Measurements from ENCODE around the gene ADAMTS6.
"Not testable (repeated sequence)": the region's sequence is repeated elsewhere in the genome, so short reads cannot be mapped to it uniquely, and the experiment has no call there.

ADAMTS6 gene

DNA sequence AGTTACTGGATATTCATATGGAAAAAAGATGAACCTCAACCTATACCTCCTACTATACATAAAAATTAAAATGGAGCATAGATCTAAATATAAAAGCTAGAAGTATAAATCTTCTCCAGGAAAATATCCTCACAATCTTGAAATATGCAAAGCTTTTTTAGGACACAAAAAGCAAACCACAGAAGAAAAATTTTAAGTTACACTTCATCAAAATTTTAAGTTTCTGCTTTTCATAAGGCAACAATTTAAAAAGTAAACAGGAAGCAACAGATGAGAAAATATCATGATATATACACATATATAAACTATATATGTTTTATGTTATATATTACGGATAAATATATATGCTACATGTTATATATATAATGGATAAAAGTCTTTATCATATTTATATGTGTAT is 157.5 kb downstream of the ADAMTS6 start:
- Histone ChIP-seq H3K9ac (ENCODE audit: low read length) (no peak overlapping the region), H3K4me3 (ENCODE audit: low read length) (no peak overlapping the region), H3K4me1 (ENCODE audit: control insufficient read depth, low read depth, low read length) (peaks cover 20% of the 10 kb centered on the region), H3K27ac (ENCODE audit: low read length) (no peak overlapping the region), H3K9me3 (ENCODE audit: control insufficient read depth, low read depth, low read length) (no peaks in the 10 kb centered on the region), H3K36me3 (ENCODE audit: control insufficient read depth, low read depth, low read length) (no peaks in the 10 kb centered on the region), H3K27me3 (ENCODE audit: control insufficient read depth, insufficient read depth, low read length) (no peaks in the 10 kb centered on the region)

DNA sequence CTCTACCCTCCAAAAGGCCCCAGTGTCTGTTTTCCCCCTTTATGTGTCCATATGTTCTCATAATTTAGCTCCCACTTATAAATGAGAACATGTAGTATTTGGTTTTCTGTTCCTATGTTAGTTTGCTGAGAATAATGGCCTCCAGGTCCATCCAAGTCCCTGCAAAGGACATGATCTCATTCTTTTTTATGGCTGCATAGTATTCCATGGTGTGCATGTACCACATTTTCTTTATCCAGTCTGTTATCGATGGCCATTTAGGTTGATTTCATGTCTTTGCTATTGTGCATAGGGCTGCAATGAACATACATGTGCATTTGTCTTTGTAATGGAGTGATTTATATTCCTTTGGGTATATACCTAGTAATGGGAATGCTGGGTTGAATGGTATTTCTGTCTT is 161.0 kb downstream of the ADAMTS6 start:
- not testable (repeated sequence) for H3K27ac ChIP-seq (ENCODE audit: low read length); H3K4me1 ChIP-seq (ENCODE audit: control insufficient read depth, low read depth, low read length); H3K27me3 ChIP-seq (ENCODE audit: control insufficient read depth, insufficient read depth, low read length); H3K9ac ChIP-seq (ENCODE audit: low read length); H3K9me3 ChIP-seq (ENCODE audit: control insufficient read depth, low read depth, low read length); H3K4me3 ChIP-seq (ENCODE audit: low read length); H3K36me3 ChIP-seq (ENCODE audit: control insufficient read depth, low read depth, low read length)

DNA sequence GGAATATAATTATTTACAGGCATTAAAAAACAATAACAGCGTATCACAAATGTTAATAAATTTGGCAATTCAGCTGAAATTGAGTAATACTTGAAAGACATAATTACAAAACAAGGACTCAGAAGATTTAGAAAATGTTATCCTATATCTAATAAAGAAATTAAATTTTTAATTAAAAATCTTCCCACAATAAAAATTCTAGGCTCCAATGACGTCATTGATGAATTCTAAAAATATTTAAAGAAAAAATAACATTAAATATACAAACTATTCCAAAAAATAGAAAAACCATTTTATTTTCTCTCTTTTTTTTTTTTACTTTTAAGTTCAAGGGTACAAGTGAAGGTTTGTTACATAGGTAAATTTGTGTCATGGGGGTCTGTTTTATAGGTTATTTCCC is 161.5 kb downstream of the ADAMTS6 start:
- Histone ChIP-seq H3K27me3 (ENCODE audit: control insufficient read depth, insufficient read depth, low read length) (no peaks in the 10 kb centered on the region), H3K4me3 (ENCODE audit: low read length) (no peak overlapping the region), H3K9me3 (ENCODE audit: control insufficient read depth, low read depth, low read length) (no peaks in the 10 kb centered on the region), H3K9ac (ENCODE audit: low read length) (no peak overlapping the region), H3K4me1 (ENCODE audit: control insufficient read depth, low read depth, low read length) (no peaks in the 10 kb centered on the region), H3K27ac (ENCODE audit: low read length) (no peak overlapping the region), H3K36me3 (ENCODE audit: control insufficient read depth, low read depth, low read length) (no peaks in the 10 kb centered on the region)

DNA sequence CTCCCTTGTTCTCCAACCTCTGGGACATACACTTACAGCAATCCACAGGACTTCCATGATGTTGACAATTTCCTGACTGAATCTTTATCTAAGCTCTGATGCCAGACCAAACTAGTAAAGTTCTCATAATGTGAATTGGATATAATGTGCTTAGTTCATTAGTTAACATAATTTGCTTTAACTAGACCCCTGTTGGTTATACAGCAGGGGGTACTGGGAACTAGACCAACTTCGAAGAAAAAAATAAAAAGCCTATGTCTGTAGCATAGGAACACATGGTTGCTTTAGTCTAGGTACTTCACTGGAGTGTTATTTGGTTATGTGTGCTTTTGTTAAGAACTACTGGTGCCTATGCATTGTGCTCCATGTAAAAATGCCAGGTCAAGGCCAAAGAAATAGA is 173.8 kb downstream of the ADAMTS6 start:
- H3K36me3 ChIP-seq (ENCODE audit: control insufficient read depth, low read depth, low read length), result no peaks in the 10 kb centered on the region
- H3K9ac ChIP-seq (ENCODE audit: low read length), result no peak overlapping the region
- H3K4me1 ChIP-seq (ENCODE audit: control insufficient read depth, low read depth, low read length), result no peaks in the 10 kb centered on the region
- H3K27ac ChIP-seq (ENCODE audit: low read length), result no peak overlapping the region
- H3K27me3 ChIP-seq (ENCODE audit: control insufficient read depth, insufficient read depth, low read length), result no peaks in the 10 kb centered on the region
- no peak overlapping the region for H3K4me3 ChIP-seq (ENCODE audit: low read length)
- no peaks in the 10 kb centered on the region for H3K9me3 ChIP-seq (ENCODE audit: control insufficient read depth, low read depth, low read length)

DNA sequence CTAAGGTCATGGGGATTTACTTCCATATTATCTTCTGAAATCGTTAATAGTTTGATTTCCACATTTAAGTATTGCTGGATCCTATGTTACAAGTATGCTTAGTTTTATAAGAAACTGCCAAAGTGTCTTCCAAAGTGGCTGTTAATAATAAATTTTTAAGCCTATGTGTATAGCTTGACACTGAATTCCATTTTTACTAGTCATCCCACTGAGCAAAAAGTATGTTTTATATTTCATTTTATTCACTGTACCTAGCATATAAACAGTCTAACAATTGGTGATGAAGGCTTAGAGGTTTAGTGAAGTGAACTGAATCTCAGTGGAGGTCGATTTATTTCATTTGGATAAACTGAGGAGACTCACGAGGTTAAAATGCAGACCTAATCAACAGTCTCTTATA is 174.6 kb downstream of the ADAMTS6 start:
- H3K27me3 ChIP-seq (ENCODE audit: control insufficient read depth, insufficient read depth, low read length), result no peaks in the 10 kb centered on the region
- H3K9ac ChIP-seq (ENCODE audit: low read length), result no peak overlapping the region
- H3K36me3 ChIP-seq (ENCODE audit: control insufficient read depth, low read depth, low read length), result no peaks in the 10 kb centered on the region
- H3K4me1 ChIP-seq (ENCODE audit: control insufficient read depth, low read depth, low read length), result no peaks in the 10 kb centered on the region
- H3K9me3 ChIP-seq (ENCODE audit: control insufficient read depth, low read depth, low read length), result no peaks in the 10 kb centered on the region
- H3K4me3 ChIP-seq (ENCODE audit: low read length), result no peak overlapping the region
- no peak overlapping the region for H3K27ac ChIP-seq (ENCODE audit: low read length)

DNA sequence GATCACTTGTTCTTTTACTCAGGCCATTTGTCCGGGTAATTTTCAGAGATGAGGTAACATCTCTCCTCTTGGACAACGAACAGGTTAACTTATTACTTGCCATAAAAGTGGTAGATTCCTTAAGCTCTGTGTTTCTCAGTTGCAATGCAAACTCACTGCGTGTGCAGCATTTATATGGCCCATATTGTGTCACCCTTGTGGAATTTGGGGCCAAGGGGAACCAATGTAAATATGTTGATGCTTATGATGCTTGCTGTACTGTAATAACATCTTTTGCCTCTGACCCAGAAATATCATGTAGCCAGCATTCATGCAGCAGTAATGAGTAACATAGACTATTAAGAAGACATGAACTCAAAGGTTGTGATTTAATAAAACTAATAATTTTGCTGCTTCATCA is 175.8 kb downstream of the ADAMTS6 start:
- no peak overlapping the region for H3K27ac ChIP-seq (ENCODE audit: low read length)
- no peaks in the 10 kb centered on the region for H3K27me3 ChIP-seq (ENCODE audit: control insufficient read depth, insufficient read depth, low read length)
- H3K4me1 ChIP-seq (ENCODE audit: control insufficient read depth, low read depth, low read length), result no peaks in the 10 kb centered on the region
- no peaks in the 10 kb centered on the region for H3K9me3 ChIP-seq (ENCODE audit: control insufficient read depth, low read depth, low read length)
- H3K9ac ChIP-seq (ENCODE audit: low read length), result no peak overlapping the region
- no peaks in the 10 kb centered on the region for H3K36me3 ChIP-seq (ENCODE audit: control insufficient read depth, low read depth, low read length)
- H3K4me3 ChIP-seq (ENCODE audit: low read length), result no peak overlapping the region

DNA sequence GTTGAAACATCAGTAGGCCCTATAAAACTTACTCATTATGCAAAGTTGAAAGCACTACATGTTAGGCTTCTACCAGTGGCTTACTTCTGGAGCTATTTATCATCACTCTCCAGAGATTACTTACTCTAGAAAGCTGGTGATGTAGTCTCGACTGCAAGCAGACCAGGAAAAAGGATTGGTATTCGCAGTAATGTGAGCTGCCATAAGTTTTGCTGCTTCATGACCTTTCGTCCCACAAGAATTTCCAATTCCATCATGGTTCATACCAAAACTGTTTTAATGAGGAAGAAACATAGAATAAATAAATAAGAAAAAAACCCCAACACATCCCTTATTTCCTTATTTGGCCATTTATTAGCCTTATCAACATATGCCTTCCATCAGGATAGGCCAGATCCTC is 181.9 kb downstream of the ADAMTS6 start:
- Histone ChIP-seq H3K4me1 (ENCODE audit: control insufficient read depth, low read depth, low read length) (no peaks in the 10 kb centered on the region), H3K36me3 (ENCODE audit: control insufficient read depth, low read depth, low read length) (no peaks in the 10 kb centered on the region), H3K4me3 (ENCODE audit: low read length) (no peak overlapping the region), H3K27me3 (ENCODE audit: control insufficient read depth, insufficient read depth, low read length) (no peaks in the 10 kb centered on the region), H3K9ac (ENCODE audit: low read length) (no peak overlapping the region), H3K27ac (ENCODE audit: low read length) (no peak overlapping the region), H3K9me3 (ENCODE audit: control insufficient read depth, low read depth, low read length) (no peaks in the 10 kb centered on the region)

DNA sequence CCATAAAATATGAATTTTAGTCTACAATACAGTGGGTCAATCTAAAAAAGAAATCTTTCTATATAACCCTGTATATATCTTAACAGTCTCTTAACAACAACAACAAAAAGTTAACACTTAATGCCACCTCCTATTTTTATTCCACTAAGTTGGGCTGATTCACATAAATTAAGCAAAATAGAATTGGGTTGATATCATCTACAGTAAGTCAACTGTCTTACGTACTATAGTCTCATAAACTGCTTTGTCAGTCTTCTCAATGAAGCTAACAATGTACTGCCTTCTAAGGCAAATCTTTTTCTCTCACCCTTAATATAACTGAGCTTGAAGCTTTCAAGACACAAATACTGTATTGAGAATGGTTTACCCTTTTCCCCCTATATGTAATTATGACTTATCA is 185.7 kb downstream of the ADAMTS6 start:
- Histone ChIP-seq H3K9ac (ENCODE audit: low read length) (no peak overlapping the region), H3K4me1 (ENCODE audit: control insufficient read depth, low read depth, low read length) (no peaks in the 10 kb centered on the region), H3K27ac (ENCODE audit: low read length) (no peak overlapping the region), H3K4me3 (ENCODE audit: low read length) (no peak overlapping the region), H3K36me3 (ENCODE audit: control insufficient read depth, low read depth, low read length) (no peaks in the 10 kb centered on the region), H3K27me3 (ENCODE audit: control insufficient read depth, insufficient read depth, low read length) (no peaks in the 10 kb centered on the region), H3K9me3 (ENCODE audit: control insufficient read depth, low read depth, low read length) (no peaks in the 10 kb centered on the region)

DNA sequence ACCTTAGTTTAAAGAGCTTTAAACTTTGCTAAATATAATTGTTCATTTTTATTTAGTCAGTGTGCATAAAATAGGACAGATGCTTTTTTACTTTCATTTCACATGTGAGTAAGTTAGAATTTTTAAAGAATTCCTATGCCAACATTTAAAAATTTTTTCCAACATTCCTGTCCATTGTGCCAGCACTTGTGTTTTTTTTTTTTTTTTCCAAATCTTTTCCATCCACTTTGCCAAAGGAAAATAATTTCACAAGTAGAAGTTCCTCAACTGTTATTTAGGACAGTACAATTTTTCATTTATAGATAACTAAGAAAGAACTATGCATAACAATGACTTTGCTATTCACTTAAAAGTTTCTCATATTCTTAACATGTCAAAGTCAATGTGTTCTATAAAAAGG is 189.5 kb downstream of the ADAMTS6 start:
- no peak overlapping the region for H3K9ac ChIP-seq (ENCODE audit: low read length)
- H3K27me3 ChIP-seq (ENCODE audit: control insufficient read depth, insufficient read depth, low read length), result no peaks in the 10 kb centered on the region
- H3K36me3 ChIP-seq (ENCODE audit: control insufficient read depth, low read depth, low read length), result no peaks in the 10 kb centered on the region
- no peaks in the 10 kb centered on the region for H3K4me1 ChIP-seq (ENCODE audit: control insufficient read depth, low read depth, low read length)
- no peaks in the 10 kb centered on the region for H3K9me3 ChIP-seq (ENCODE audit: control insufficient read depth, low read depth, low read length)
- H3K27ac ChIP-seq (ENCODE audit: low read length), result no peak overlapping the region
- no peak overlapping the region for H3K4me3 ChIP-seq (ENCODE audit: low read length)

DNA sequence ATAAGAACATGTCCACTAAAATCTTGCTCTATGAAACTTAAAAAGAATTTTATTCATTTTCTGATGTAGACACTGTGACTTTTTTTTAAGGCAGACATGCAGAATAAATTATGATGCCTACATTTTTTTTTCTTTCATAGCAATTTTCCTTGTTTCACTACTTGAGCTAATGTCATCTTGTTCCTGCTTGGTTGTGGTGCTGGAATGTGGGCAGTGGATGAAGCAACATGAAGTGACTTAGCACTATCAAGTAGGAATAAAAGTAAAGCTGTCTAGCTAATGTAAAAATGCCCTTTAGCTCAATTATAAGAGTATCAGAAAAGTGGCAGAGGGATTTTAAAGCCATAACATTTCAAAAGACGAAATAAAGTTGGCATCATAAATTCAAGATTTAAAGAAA is 191.0 kb downstream of the ADAMTS6 start:
- no peaks in the 10 kb centered on the region for H3K36me3 ChIP-seq (ENCODE audit: control insufficient read depth, low read depth, low read length)
- no peak overlapping the region for H3K4me3 ChIP-seq (ENCODE audit: low read length)
- H3K27me3 ChIP-seq (ENCODE audit: control insufficient read depth, insufficient read depth, low read length), result no peaks in the 10 kb centered on the region
- no peaks in the 10 kb centered on the region for H3K9me3 ChIP-seq (ENCODE audit: control insufficient read depth, low read depth, low read length)
- H3K4me1 ChIP-seq (ENCODE audit: control insufficient read depth, low read depth, low read length), result no peaks in the 10 kb centered on the region
- no peak overlapping the region for H3K9ac ChIP-seq (ENCODE audit: low read length)
- H3K27ac ChIP-seq (ENCODE audit: low read length), result no peak overlapping the region

DNA sequence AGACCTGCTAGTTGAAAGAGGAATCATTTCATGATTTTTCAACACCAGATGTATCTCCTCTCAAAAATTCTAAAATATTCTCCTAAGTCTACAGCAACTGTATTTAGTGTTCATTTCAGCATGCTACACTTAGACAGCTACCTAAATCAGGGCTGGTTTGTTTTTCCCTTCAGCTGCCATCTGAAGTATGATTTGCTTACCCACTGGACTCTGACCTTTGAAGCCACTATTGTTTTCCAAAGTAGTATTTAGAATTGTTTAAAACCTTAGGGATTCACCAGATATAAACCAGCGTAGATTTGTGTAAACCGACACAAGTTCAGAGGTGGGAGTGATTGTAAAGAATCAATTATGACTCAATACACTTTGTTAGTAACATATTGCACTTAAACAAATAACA is 193.1 kb downstream of the ADAMTS6 start:
- H3K4me3 ChIP-seq (ENCODE audit: low read length), result no peak overlapping the region
- H3K36me3 ChIP-seq (ENCODE audit: control insufficient read depth, low read depth, low read length), result no peaks in the 10 kb centered on the region
- no peak overlapping the region for H3K9ac ChIP-seq (ENCODE audit: low read length)
- no peaks in the 10 kb centered on the region for H3K9me3 ChIP-seq (ENCODE audit: control insufficient read depth, low read depth, low read length)
- no peaks in the 10 kb centered on the region for H3K27me3 ChIP-seq (ENCODE audit: control insufficient read depth, insufficient read depth, low read length)
- H3K27ac ChIP-seq (ENCODE audit: low read length), result no peak overlapping the region
- no peaks in the 10 kb centered on the region for H3K4me1 ChIP-seq (ENCODE audit: control insufficient read depth, low read depth, low read length)

DNA sequence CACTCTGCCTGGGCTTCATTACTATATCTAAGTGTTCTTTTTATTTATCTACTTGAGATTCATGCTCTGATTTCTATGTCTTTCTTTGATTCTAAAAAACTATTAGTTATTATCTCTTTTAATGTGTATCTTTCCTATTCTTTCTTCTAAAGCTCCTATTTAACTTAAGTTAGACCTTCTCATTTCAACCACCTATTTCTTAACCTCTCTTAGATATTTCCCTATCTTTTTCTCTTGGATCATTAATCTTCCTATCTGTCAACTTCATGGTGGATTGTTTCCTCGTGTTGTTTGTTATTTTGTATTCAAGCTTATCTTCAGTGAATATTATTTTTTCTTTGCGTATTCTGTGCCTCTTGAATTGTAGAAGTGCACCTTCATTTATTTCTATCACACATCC is 202.1 kb downstream of the ADAMTS6 start:
- H3K4me3 ChIP-seq (ENCODE audit: low read length), result no peak overlapping the region
- H3K27me3 ChIP-seq (ENCODE audit: control insufficient read depth, insufficient read depth, low read length), result no peaks in the 10 kb centered on the region
- no peak overlapping the region for H3K27ac ChIP-seq (ENCODE audit: low read length)
- no peaks in the 10 kb centered on the region for H3K36me3 ChIP-seq (ENCODE audit: control insufficient read depth, low read depth, low read length)
- H3K9me3 ChIP-seq (ENCODE audit: control insufficient read depth, low read depth, low read length), result no peaks in the 10 kb centered on the region
- peaks cover 8% of the 10 kb centered on the region for H3K4me1 ChIP-seq (ENCODE audit: control insufficient read depth, low read depth, low read length)
- no peak overlapping the region for H3K9ac ChIP-seq (ENCODE audit: low read length)
